NCI-H128 (cell line): ENCODE data around the gene CALCB.

Experiments
- DNase-seq: peaks from one replicate; lab custom pipeline; 2025; ENCODE audit not compliant: unreplicated experiment; lab: John Stamatoyannopoulos, UW

CALCB gene

DNA sequence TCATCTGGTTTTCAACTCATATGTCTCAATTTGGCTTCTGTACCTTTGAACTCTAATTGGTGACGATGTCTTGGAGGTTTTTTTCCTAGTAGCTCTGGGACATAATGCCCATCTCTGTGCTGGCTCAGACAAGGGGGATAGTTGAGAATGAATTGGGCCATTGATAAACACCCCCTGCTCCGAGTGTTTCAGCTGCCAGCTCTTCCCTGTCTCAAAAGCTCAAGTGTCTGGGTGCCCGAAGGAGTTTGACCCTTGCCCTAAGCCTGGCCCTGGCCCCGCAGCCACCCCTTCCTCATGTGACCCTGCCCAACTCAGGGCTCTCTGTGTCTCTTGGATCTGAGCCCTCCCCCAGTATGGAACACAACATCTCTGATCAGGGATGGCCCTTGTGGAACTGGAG is 44.4 kb downstream of the CALCB start:
- DNase-seq = no peak

GRCh38 chr11:15118431-15118830 is 45.0 kb downstream of the CALCB start:
- DNase-seq = no peak

DNA sequence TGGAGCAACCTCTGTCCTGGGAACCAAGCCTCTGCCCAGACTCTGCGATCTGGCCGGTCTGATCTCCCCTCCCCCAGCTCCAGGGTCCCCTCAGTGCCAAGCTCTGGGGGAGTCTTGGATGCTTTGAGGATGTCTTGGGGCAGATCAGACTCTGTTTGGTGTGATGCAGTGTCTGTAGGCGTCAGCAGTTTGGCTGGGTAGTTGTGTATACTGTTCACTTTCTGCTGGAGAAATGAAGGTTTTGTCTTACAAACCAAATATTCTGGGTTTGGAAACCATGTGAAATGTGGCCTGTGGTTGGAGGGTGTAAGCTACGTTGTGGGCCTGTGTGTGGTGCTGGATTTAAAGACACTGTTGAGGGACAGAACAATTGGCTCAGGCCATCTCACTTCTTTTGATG is 46.0 kb downstream of the CALCB start:
- no peak for DNase-seq

GRCh38 chr11:15119826-15120225 is 46.4 kb downstream of the CALCB start:
- DNase-seq = no peak

GRCh38 chr11:15123849-15124248 is 50.5 kb downstream of the CALCB start:
- DNase-seq = no peak

- no peak for DNase-seq
Measured at GRCh38 chr11:15124528-15124927, 51.1 kb downstream of the CALCB start.

GRCh38 chr11:15127341-15127740 is 53.9 kb downstream of the CALCB start:
- no peak for DNase-seq
